ENCODE data around the gene EVPL.
A peak's percentile ranks its signal among the peaks of the same experiment; 100 is the strongest.
"Not testable (repeated sequence)": the region's sequence is repeated elsewhere in the genome, so short reads cannot be mapped to it uniquely, and the experiment has no call there.

Gene EVPL

GRCh38 chr17:76027159-76027839 lies at the start of gene EVPL:
Gene EVPL (minus strand): TSS chr17:76027306. CDS start chr17:76027198, 108 bp downstream.
- no peak for DNase-seq (ENCODE audit: low spot score)

DNA sequence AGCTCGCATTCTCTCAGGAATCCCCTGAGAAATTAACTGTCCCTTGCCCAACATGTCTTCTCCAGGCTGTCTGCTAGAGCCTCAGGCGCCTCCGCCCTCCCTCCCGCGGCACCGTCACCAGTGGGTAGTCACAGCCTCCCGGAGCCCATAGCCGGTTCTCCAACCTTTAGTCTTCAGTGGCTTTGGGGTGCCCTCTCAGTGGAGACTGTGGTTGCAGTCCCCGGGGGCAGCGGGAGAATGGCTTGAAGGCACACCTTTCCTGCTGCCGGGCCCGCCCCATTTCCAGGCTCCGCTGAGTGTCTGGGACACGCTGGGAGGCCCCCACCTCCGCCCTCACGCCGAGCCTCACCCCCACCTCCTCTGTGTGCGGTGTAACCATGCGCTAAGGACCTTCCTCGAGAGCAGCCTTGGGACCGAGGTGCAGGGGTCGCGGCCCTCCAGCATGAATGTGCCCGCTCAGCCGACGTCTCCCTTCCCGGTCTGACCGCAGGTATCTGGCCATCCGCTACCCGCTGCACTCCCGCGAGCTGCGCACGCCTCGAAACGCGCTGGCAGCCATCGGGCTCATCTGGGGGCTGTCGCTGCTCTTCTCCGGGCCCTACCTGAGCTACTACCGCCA lies 49.1 kb upstream of the EVPL start:
- no peak for DNase-seq (ENCODE audit: low spot score)

- DNase-seq (ENCODE audit: low spot score), result no peak
Observed at GRCh38 chr17:76075364-76076145, 48.4 kb upstream of the EVPL start.

DNA sequence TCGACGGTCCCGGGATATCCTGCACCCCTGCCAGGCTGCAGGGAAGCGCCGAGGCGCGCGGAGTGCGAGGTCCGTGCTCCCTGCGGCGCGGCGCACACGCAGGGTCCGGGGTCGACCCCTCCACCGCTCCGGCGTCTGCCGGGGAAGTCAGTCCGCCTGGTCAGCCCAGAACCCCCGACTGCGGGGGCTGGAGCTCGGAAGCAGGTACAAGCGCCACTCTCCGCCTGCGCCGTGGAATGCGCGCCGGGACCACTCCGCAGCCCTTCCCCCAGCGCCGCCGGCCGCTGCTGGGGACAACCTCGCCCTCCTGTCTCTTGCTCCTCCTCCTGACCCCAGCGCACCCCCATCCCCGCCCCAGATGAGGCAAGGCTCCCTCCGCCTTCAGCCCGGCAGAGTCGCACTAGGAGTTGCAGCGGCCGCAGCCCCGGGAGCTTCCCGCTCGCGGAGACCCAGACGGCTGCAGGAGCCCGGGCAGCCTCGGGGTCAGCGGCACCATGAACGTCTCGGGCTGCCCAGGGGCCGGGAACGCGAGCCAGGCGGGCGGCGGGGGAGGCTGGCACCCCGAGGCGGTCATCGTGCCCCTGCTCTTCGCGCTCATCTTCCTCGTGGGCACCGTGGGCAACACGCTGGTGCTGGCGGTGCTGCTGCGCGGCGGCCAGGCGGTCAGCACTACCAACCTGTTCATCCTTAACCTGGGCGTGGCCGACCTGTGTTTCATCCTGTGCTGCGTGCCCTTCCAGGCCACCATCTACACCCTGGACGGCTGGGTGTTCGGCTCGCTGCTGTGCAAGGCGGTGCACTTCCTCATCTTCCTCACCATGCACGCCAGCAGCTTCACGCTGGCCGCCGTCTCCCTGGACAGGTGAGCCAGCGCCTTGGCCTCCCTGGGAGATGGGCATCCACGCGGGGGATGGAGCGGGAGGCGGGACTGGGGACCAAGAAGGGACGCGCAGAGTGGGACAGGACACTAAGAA lies 47.6 kb upstream of the EVPL start, which contains the start of gene GALR2:
Gene GALR2, plus strand, starts transcription at position 392 of the 974 bp plus-strand sequence. Its CDS starts 103 bp downstream, at position 495.
- DNase-seq (ENCODE audit: low spot score), result no peak

DNA sequence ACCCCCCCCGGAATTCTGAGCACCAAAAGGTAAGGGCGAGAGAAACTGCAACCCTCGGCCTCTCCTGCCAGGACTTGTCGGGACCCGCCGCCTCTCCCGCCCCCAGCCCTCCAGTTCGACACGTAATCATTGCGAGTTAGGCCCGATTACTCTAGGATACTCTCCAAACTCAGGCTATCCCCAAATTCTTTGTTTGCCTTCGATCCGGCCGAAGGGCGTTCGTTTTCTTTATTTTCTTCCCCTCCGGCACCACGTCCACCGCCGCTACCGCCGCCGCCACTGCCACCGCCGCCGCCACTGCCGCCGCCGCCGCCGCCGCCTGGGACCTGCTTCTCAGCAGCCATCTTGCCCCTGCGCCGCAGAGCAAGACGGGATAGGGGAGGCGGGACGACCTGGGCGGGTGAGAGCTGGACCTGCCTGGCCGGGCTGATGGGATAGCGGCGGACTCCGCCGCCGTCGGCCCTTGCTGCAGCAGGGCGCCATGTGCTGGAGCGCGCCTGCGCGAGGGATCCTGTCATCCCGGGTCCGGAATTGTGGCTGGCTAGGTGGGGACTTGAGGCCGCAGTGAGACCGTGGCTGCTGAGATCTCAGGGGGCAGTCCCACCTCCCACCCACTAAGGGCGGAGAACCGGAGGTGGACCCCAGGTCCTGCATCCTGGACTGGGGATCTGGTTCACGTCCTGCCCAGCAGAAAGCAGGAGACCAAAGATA lies 45.2 kb upstream of the EVPL start, which contains the start of gene SRP68:
Gene SRP68, minus strand, starts transcription at position 370 of the 711 bp plus-strand sequence. Its CDS starts 26 bp downstream, at position 344.
- DNase-seq (ENCODE audit: low spot score), result peak; percentile 88

- DNase-seq (ENCODE audit: low spot score), result no peak
Observed at GRCh38 chr17:76071531-76072147, 44.5 kb upstream of the EVPL start.

DNA sequence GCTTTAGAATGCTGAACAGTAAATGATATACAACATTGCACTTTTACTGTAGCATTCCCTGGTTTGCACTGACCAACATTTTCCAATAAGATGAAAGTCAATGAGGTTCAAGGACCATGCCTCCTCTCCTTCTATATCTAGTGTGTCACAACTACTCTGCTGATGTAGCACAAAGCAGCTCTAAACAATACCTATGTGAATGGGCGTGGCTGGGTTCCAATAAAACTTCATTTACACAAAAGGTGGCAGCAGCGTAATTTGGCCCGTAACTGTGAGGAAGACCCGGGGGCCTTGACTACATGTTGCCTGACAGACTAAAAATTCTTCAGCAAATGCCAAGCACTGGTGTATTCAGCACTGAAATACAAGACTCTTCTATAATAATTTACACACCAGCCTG lies 38.7 kb upstream of the EVPL start:
- no peak for DNase-seq (ENCODE audit: low spot score)

GRCh38 chr17:76063875-76064546 lies 36.9 kb upstream of the EVPL start:
- DNase-seq (ENCODE audit: low spot score), result peak; percentile 38

DNA sequence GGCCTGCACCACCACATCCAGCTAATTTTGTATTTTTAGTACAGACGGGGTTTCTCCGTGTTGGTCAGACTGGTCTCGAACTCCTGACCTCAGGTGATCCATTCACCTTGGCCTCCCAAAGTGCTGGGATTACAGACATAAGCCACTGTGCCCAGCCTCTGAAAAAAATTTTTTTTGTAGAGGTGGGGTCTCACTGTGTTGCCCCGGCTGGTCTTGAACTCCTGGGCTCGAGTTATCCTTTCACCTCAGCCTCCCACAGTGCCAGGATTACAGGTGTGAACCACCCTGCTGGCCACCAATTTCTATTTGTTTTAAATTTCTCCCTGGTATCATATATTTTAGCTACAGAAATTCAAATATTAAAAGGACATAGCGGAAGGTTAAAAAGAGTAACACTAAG lies 31.2 kb upstream of the EVPL start:
- DNase-seq (ENCODE audit: low spot score), result not testable (repeated sequence)

DNA sequence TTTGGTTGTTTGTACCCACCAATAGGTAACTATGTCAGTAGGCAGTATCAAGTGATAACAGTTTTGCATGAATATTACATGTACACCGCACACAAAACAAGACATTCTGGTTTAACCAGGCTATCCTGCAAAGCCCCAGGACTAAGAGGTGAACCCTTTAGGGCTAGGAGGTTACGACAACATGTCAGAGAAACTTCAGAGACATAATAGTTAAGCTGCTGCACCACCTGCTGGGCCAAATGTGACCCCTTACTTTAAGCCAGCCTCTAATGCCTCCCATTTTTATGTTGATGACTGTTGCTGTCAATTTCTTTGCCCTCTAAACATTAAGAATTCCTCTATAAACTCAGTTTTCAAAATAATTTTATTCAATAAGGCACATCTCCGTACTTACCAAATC lies 29.8 kb upstream of the EVPL start:
- no peak for DNase-seq (ENCODE audit: low spot score)

DNA sequence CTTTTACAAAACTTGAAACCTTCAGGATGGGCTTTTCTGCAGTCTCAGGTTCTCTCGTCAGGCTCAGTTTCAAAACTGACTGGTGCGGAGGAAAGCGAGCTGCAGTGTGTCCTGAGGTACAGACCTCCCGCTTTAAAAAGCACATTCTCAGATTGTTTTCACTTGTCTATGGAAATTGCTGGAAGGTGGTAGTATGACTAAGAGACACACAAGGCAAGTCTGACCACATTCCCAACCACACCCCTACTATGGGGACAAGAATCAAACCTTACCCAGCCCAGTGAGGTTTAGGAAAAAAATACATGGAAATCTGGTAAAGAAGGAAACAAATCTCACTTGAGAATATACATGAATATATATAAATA lies 27.0 kb upstream of the EVPL start:
- DNase-seq (ENCODE audit: low spot score), result no peak

- no peak for DNase-seq (ENCODE audit: low spot score)
Observed at GRCh38 chr17:76053246-76054111, 26.4 kb upstream of the EVPL start.

DNA sequence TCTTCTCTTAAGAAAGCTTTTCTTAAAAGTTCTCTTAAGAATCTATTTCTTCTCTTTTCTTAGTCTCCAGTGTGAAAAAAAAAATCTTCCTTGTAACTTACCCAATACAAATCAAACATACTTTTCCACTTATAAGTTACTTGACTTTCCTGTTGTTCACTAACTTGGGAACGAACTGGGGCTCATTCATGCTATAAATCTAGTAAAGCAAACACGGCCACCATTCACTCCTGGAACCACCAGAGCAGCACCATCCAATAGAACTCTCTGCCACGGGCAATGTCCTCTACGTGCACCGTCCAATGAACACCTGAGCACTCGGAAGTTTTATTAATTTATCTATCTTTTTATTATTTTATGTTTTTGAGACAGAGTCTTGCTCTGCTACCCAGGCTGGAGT lies 24.5 kb upstream of the EVPL start:
- no peak for DNase-seq (ENCODE audit: low spot score)

DNA sequence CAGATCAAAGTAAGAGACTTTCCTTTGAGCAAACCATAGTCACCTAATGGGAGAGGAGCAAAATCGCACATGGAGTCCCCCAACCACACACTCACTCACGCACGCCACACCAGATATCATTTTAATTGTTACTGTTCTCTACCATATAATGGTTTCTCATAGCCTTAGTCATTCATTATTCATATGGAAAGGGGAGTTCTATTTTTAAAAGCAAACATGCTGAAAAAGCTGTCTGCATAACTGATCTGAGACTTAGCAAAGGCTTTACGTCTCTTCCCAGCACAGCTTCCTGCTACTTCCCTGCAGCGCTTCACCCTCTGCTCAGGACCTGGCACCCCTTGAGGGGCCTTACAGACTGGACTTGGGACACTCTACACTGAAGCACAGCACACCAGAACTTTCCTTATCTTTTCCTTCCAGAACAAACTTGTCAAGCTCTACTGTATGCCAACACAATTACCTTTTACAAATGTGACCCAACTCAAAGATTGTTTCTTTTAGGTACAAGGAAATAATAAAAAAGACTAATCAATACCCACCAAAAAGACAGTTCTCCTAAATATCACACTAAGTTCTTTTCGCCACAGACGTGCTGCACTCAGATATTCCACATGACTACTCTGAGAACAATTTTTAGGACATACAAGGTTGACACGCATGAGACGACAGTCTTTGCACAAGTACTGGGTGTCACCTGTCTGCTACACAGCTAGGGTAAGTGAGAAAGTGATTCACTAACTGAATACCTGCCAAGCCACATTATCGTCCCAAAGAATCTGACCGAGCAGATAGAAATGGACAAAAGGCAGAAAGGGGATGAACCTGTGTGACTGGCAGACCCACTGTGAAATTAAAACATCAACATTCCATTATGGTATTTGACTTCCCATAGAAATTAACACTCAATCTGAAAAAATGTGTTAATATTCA lies 23.7 kb upstream of the EVPL start:
- DNase-seq (ENCODE audit: low spot score), result no peak

DNA sequence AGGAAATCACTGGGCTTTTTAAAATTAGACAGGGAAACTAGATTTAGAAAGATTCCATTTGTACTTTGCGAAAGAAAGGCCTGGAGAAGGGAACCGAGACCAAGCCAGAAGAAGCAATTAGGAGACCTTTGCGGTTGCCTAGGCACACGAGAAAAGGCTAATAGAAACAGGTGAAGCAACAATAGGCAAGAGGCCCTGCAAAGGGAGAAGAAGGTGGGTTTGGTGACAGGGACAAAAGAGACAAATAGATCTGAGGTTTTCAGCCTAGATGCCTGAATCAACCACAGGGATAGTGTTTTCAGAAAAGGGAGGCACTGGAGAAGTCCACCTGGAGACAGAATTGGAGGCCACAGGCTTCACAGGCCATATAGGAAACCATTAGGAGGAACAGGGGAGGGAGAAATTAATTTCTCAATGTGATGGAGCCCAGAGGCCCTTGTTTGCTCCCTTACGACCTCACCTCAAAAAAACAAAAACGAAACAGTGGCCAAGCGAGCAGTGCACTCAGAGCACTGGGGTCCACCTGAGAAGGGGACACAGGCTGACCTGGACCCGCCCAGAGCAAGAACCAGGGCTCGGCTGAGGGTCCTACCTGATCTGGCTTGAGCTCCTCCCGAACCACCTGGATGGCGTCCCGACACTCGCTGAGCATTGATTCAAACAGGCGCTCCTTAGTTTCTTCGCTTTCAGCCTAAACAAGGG lies 22.9 kb upstream of the EVPL start:
- DNase-seq (ENCODE audit: low spot score), result no peak

DNA sequence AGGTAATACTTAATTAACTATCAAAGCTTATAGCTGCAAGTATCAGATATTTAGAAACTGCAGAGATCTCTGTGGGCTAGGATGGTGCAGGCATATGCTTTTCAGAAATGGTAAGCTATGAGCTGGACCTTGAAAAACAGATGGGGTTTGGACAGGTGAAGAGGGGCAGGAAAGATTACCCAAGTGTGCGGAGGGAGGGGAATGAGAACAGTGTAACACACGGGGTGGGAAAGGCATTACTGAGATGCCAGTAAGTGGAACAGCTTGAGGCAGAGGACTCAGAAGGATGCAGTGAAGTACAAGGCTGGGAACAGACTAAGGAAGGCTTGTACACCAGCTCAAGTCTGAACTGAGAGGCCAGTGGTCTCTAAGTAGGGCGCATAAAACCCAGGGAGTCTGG lies 22.1 kb upstream of the EVPL start:
- no peak for DNase-seq (ENCODE audit: low spot score)

- peak; percentile 28 for DNase-seq (ENCODE audit: low spot score)
Observed at GRCh38 chr17:76048711-76049110, 21.6 kb upstream of the EVPL start.

All from CD4-positive, alpha-beta T cell treated with Interleukin-15 for 4 hours (primary cell).